ENCODE data around the gene MKNK1.

DNA sequence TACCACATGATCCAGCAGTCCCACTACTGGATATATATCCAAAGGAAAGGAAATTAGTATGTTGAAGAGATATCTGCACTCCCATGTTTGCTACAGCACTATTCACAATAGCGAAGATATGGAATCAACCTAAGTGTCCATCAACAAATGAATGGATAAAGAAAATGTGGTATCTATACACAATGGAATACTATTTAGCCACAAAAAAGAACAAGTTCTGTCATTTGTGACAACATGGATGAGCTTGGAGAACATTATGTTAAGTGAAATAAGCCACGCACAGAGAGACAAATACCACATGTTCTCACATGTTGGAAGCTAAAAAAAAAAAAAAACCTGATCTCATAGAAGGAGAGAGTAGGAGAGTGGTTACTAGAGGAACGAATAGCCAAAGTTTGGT lies 46.4 kb upstream of the MKNK1 start:
- TF ChIP-seq FOXM1 (IDR thresholded peaks at IDR 0.05; ENCODE audit: low read depth), result no peak
- TF ChIP-seq, protein P1, sequence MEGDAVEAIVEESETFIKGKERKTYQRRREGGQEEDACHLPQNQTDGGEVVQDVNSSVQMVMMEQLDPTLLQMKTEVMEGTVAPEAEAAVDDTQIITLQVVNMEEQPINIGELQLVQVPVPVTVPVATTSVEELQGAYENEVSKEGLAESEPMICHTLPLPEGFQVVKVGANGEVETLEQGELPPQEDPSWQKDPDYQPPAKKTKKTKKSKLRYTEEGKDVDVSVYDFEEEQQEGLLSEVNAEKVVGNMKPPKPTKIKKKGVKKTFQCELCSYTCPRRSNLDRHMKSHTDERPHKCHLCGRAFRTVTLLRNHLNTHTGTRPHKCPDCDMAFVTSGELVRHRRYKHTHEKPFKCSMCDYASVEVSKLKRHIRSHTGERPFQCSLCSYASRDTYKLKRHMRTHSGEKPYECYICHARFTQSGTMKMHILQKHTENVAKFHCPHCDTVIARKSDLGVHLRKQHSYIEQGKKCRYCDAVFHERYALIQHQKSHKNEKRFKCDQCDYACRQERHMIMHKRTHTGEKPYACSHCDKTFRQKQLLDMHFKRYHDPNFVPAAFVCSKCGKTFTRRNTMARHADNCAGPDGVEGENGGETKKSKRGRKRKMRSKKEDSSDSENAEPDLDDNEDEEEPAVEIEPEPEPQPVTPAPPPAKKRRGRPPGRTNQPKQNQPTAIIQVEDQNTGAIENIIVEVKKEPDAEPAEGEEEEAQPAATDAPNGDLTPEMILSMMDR (IDR thresholded peaks at IDR 0.05), result no peak
- no peak for TF ChIP-seq RAD21 (IDR thresholded peaks at IDR 0.05; ENCODE audit: low read length)
- TF ChIP-seq, protein P2, sequence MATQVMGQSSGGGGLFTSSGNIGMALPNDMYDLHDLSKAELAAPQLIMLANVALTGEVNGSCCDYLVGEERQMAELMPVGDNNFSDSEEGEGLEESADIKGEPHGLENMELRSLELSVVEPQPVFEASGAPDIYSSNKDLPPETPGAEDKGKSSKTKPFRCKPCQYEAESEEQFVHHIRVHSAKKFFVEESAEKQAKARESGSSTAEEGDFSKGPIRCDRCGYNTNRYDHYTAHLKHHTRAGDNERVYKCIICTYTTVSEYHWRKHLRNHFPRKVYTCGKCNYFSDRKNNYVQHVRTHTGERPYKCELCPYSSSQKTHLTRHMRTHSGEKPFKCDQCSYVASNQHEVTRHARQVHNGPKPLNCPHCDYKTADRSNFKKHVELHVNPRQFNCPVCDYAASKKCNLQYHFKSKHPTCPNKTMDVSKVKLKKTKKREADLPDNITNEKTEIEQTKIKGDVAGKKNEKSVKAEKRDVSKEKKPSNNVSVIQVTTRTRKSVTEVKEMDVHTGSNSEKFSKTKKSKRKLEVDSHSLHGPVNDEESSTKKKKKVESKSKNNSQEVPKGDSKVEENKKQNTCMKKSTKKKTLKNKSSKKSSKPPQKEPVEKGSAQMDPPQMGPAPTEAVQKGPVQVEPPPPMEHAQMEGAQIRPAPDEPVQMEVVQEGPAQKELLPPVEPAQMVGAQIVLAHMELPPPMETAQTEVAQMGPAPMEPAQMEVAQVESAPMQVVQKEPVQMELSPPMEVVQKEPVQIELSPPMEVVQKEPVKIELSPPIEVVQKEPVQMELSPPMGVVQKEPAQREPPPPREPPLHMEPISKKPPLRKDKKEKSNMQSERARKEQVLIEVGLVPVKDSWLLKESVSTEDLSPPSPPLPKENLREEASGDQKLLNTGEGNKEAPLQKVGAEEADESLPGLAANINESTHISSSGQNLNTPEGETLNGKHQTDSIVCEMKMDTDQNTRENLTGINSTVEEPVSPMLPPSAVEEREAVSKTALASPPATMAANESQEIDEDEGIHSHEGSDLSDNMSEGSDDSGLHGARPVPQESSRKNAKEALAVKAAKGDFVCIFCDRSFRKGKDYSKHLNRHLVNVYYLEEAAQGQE (IDR thresholded peaks at IDR 0.05; ENCODE audit: low read depth, low read length), result no peak
- TF ChIP-seq POLR2AphosphoS5 (IDR thresholded peaks at IDR 0.05; ENCODE audit: low read depth, low read length), result no peak
- no peak for TF ChIP-seq EZH2phosphoT487 (IDR thresholded peaks at IDR 0.05; ENCODE audit: borderline replicate concordance, low read depth)
- no peak for TF ChIP-seq YY1 (IDR thresholded peaks at IDR 0.05; ENCODE audit: low read depth)
- TF ChIP-seq, protein P3, sequence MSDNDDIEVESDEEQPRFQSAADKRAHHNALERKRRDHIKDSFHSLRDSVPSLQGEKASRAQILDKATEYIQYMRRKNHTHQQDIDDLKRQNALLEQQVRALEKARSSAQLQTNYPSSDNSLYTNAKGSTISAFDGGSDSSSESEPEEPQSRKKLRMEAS (IDR thresholded peaks at IDR 0.05; ENCODE audit: low read depth), result no peak
- TF ChIP-seq MEF2A (IDR thresholded peaks at IDR 0.05; ENCODE audit: borderline replicate concordance, low read depth), result no peak
- TF ChIP-seq, protein P4, sequence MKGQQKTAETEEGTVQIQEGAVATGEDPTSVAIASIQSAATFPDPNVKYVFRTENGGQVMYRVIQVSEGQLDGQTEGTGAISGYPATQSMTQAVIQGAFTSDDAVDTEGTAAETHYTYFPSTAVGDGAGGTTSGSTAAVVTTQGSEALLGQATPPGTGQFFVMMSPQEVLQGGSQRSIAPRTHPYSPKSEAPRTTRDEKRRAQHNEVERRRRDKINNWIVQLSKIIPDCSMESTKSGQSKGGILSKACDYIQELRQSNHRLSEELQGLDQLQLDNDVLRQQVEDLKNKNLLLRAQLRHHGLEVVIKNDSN (IDR thresholded peaks at IDR 0.05; ENCODE audit: borderline replicate concordance, low read depth), result no peak

All from SK-N-SH (cell line).